CD4-positive, alpha-beta T cell (primary cell): ENCODE results near the gene RSPO3. TPM values are rescaled to one million over a fixed set of nuclear protein-coding genes. Genes with fewer than 3 reads are reported as not detected.

ENCODE experiments used
- ATAC-seq: fragments of 200-7000 bp; cut with Tn5 transposase; one replicate; pipeline ENCODE4 v1.10.0; 2022; ENCODE audit warnings: mild to moderate bottlenecking; ENCODE audit not compliant: poor library complexity
- CTCF ChIA-PET: fragments of 350-600 bp; sonication (Branson Sonifier 250); formaldehyde crosslinking; loops from one replicate; lab custom pipeline; 2021; ENCODE audit warnings: antibody characterized with exemption, inconsistent platforms; lab: Charles Lee
- POLR2A ChIA-PET: fragments of 350-600 bp; sonication (Branson Sonifier 250); formaldehyde crosslinking; loops from one replicate; lab custom pipeline; 2021; ENCODE audit warnings: antibody characterized with exemption, inconsistent platforms; lab: Charles Lee
- DNase-seq, 14 experiments: peaks; one replicate each; pipeline ENCODE4 v3.0.0-alpha.2; 2013 to 2020; ENCODE audit warnings: mixed read lengths in 2 of 14
- H3K27ac ChIP-seq, 2 donors: one replicate each; pipeline versions ENCODE4 v1.5.1 to v1.7.0; 2013; ENCODE audit warnings: low read length in 2 of 2, low read depth in 1 of 2, mild to moderate bottlenecking in 1 of 2
- H3K27me3 ChIP-seq, 2 experiments: 1 replicate in 1 of 2; 2 replicates in 1 of 2; pipeline versions ENCODE4 v1.6.1 to v1.7.0; 2013; ENCODE audit warnings: low read length in 2 of 2, control low read depth in 1 of 2, mild to moderate bottlenecking in 1 of 2, moderate library complexity in 1 of 2; ENCODE audit not compliant: insufficient read depth in 2 of 2, control insufficient read depth in 1 of 2
- H3K36me3 ChIP-seq: one replicate; pipeline ENCODE4 v1.6.1; 2013; ENCODE audit warnings: low read length, control low read depth; ENCODE audit not compliant: insufficient read depth
- H3K4me1 ChIP-seq: one replicate; pipeline ENCODE4 v1.6.1; 2013; ENCODE audit warnings: low read length, control low read depth; ENCODE audit not compliant: insufficient read depth
- H3K4me3 ChIP-seq: one replicate; pipeline ENCODE4 v1.5.1; 2013; ENCODE audit warnings: mild to moderate bottlenecking, low read length, moderate library complexity
- H3K9me3 ChIP-seq, 2 experiments: 1 replicate in 1 of 2; 2 replicates in 1 of 2; pipeline versions ENCODE4 v1.6.1 to v1.7.0; 2013; ENCODE audit warnings: low read length in 2 of 2, mild to moderate bottlenecking in 2 of 2, control low read depth in 1 of 2, moderate library complexity in 1 of 2; ENCODE audit not compliant: control insufficient read depth in 1 of 2, insufficient read depth in 1 of 2
- H3K27ac Mint-ChIP-seq: one replicate; pipeline ENCODE4 v1.8.0; 2020; ENCODE audit warnings: mixed read lengths
- H3K27me3 Mint-ChIP-seq: one replicate; pipeline ENCODE4 v1.8.0; 2021; ENCODE audit warnings: mixed read lengths
- H3K36me3 Mint-ChIP-seq: one replicate; pipeline ENCODE4 v1.8.0; 2021; ENCODE audit warnings: low read depth, mixed read lengths
- H3K4me1 Mint-ChIP-seq: one replicate; pipeline ENCODE4 v1.8.0; 2021; ENCODE audit warnings: low read depth, mixed read lengths
- H3K4me3 Mint-ChIP-seq: one replicate; pipeline ENCODE4 v1.8.0; 2020; ENCODE audit warnings: mild to moderate bottlenecking, mixed read lengths
- H3K9me3 Mint-ChIP-seq: one replicate; pipeline ENCODE4 v1.8.0; 2020; ENCODE audit warnings: mixed read lengths
- intact Hi-C, 2 experiments: fragments of 100-400 bp; cut with DNase I in 1 of 2; cut with micrococcal nuclease in 1 of 2; formaldehyde crosslinking; loops; one replicate each; pipeline versions ENCODE4 v1.15.1 to v1.9.0; 2023 to 2025; cut with DNase I, micrococcal nuclease
- total RNA-seq, 174 experiments: library from RNA in 2 of 174; stranded (reverse) in 2 of 174; gene quantifications; one replicate each; pipeline ENCODE4 v1.2.3 and lab custom pipeline; 2021 to 2026
- TF ChIP-seq, protein P1 (sequence below): fragments of 200-600 bp; IDR thresholded peaks from one replicate; pipeline ENCODE4 v1.8.0; 2022; ENCODE audit warnings: antibody characterized with exemption, mild to moderate bottlenecking

The RSPO3 gene
- total RNA-seq, 2 experiments from 2014 or later = not detected

DNA sequence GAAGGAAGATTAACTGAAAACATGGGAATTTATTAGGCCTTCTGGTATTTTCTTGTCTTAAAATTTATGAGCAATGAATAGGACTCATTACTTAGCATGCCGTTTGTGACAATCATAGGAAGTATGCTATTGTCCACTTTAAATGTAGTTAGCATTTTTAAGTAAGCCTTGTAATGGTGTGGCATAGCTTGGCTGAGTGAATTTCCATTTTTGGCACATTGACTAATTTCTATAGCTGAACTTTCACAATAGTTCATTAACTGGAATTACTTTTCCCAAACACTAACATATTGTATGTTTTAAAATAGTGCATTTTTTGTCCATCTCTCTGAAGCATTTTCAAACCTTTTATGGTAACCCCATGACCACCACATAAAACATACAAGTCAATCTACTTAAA lies 15.7 kb downstream of the RSPO3 start:
- no peaks in the 10 kb centered on the region for H3K36me3 Mint-ChIP-seq
- no peak overlapping the region for H3K4me3 ChIP-seq
- TF ChIP-seq, protein P1, sequence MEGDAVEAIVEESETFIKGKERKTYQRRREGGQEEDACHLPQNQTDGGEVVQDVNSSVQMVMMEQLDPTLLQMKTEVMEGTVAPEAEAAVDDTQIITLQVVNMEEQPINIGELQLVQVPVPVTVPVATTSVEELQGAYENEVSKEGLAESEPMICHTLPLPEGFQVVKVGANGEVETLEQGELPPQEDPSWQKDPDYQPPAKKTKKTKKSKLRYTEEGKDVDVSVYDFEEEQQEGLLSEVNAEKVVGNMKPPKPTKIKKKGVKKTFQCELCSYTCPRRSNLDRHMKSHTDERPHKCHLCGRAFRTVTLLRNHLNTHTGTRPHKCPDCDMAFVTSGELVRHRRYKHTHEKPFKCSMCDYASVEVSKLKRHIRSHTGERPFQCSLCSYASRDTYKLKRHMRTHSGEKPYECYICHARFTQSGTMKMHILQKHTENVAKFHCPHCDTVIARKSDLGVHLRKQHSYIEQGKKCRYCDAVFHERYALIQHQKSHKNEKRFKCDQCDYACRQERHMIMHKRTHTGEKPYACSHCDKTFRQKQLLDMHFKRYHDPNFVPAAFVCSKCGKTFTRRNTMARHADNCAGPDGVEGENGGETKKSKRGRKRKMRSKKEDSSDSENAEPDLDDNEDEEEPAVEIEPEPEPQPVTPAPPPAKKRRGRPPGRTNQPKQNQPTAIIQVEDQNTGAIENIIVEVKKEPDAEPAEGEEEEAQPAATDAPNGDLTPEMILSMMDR = no peak
- intact Hi-C loops = no loop called here
- ATAC-seq (no peak), DNase-seq (no peak)
- H3K9me3 Mint-ChIP-seq = no peaks in the 10 kb centered on the region
- no peak overlapping the region for H3K4me3 Mint-ChIP-seq
- no peak overlapping the region for H3K27ac ChIP-seq
- no peaks in the 10 kb centered on the region for H3K4me1 Mint-ChIP-seq
- H3K27ac Mint-ChIP-seq = no peak overlapping the region
- CTCF ChIA-PET = interaction anchor here (0.8 kb wide), 1 partner anchor 72 kb away, joined by 3 read pairs; no protein-coding TSS in a partner anchor
- no peaks in the 10 kb centered on the region for H3K9me3 ChIP-seq
- H3K27me3 Mint-ChIP-seq = peaks cover 31% of the 10 kb centered on the region
- no peaks in the 10 kb centered on the region for H3K36me3 ChIP-seq
- no peaks in the 10 kb centered on the region for H3K27me3 ChIP-seq
- POLR2A ChIA-PET = no interaction called here
- H3K4me1 ChIP-seq = no peaks in the 10 kb centered on the region

DNA sequence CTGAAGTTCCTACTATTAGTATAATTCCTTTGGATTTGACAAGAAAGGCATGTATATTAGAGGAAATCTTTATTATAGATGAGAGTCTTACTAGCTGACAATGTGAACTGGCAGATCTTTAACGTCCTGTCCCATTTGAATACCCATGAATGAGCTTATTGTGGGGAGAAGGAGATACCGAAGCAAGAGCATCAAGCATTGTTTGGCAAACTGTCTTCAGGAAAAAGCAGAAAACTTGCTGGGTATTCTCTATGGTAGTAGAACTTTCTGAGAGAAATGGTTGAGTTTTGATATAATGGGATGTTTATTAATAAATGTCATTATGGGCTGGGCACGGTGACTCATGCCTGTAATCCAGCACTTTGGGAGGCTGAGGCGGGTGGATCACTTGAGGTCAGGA lies 18.3 kb downstream of the RSPO3 start:
- Mint-ChIP-seq H3K27ac (no peak overlapping the region), H3K4me1 (no peaks in the 10 kb centered on the region), H3K27me3 (peaks cover 33% of the 10 kb centered on the region), H3K4me3 (no peak overlapping the region), H3K9me3 (no peaks in the 10 kb centered on the region), H3K36me3 (no peaks in the 10 kb centered on the region)
- DNase-seq (no peak), ATAC-seq (no peak)
- H3K9me3 ChIP-seq = no peaks in the 10 kb centered on the region
- no peaks in the 10 kb centered on the region for H3K4me1 ChIP-seq
- intact Hi-C loops = no loop called here
- no peaks in the 10 kb centered on the region for H3K27me3 ChIP-seq
- H3K4me3 ChIP-seq = no peak overlapping the region
- no peaks in the 10 kb centered on the region for H3K36me3 ChIP-seq
- TF ChIP-seq, protein P1 = no peak
- ChIA-PET POLR2A (no interaction called here), CTCF (no interaction called here)
- H3K27ac ChIP-seq = no peak overlapping the region

DNA sequence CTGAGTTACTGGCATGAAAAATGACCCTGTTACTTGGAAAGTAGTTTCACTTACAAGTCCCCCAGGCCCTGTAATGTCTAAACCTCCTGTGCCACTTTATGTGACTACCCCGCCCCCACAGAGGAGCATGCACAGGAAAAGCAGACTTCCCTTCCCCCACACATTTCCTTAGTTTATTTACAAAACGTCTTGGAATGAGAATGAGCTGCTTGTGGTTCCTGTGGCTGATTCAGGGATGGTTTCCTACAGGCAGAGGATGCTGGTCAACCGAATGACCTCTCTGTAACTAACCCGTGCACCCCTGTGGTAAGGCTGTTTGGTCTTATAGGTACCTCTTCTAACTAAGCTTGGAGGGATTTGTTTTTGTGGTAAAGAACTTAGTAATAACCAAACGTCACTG lies 28.5 kb downstream of the RSPO3 start:
- H3K27me3 ChIP-seq = peaks cover 0 to 10% of the 10 kb centered on the region in 2 experiments
- DNase-seq = no peak
- POLR2A ChIA-PET = no interaction called here
- Mint-ChIP-seq H3K4me3 (no peak overlapping the region), H3K4me1 (no peaks in the 10 kb centered on the region), H3K36me3 (no peaks in the 10 kb centered on the region), H3K27me3 (peaks cover 27% of the 10 kb centered on the region), H3K9me3 (no peaks in the 10 kb centered on the region), H3K27ac (no peak overlapping the region)
- H3K9me3 ChIP-seq = no peaks in the 10 kb centered on the region
- intact Hi-C loops = no loop called here
- CTCF ChIA-PET = no interaction called here
- no peaks in the 10 kb centered on the region for H3K4me1 ChIP-seq
- H3K27ac ChIP-seq = no peak overlapping the region
- TF ChIP-seq, protein P1 = no peak
- no peaks in the 10 kb centered on the region for H3K36me3 ChIP-seq
- no peak overlapping the region for H3K4me3 ChIP-seq
- ATAC-seq = no peak
